ENCODE results near the gene NBR1. TPM values are rescaled to one million over a fixed set of nuclear protein-coding genes. Genes with fewer than 3 reads are reported as not detected.
"Not testable (repeated sequence)": the region's sequence is repeated elsewhere in the genome, so short reads cannot be mapped to it uniquely, and the experiment has no call there.

Gene NBR1
- polyA plus RNA-seq, 1 experiment = 107 TPM

- CTCF ChIA-PET; H3K27me3 ChIP-seq (ENCODE audit: control insufficient read depth, insufficient read depth, low read length); H3K27ac ChIP-seq (ENCODE audit: low read depth, low read length); H3K9me3 ChIP-seq (ENCODE audit: control insufficient read depth, insufficient read depth, low read length); H3K4me3 ChIP-seq (ENCODE audit: low read depth, low read length); DNase-seq (ENCODE audit: low read depth, low spot score); POLR2A ChIA-PET: not testable (repeated sequence)
These were observed 68.6 kb downstream of the NBR1 start for GRCh38 chr17:43239597-43239996.

GRCh38 chr17:43240596-43241352 lies 69.8 kb downstream of the NBR1 start:
- H3K9me3 ChIP-seq (ENCODE audit: control insufficient read depth, insufficient read depth, low read length); H3K27me3 ChIP-seq (ENCODE audit: control insufficient read depth, insufficient read depth, low read length); CTCF ChIA-PET; H3K27ac ChIP-seq (ENCODE audit: low read depth, low read length); POLR2A ChIA-PET; DNase-seq (ENCODE audit: low read depth, low spot score); H3K4me3 ChIP-seq (ENCODE audit: low read depth, low read length): not testable (repeated sequence)

- H3K9me3 ChIP-seq (ENCODE audit: control insufficient read depth, insufficient read depth, low read length); CTCF ChIA-PET; POLR2A ChIA-PET: not testable (repeated sequence)
These were observed 75.4 kb downstream of the NBR1 start for GRCh38 chr17:43246456-43246855.

More at GRCh38 chr17:43246456-43246855, 75.4 kb downstream of the NBR1 start:
- not testable (repeated sequence) for H3K27ac ChIP-seq (ENCODE audit: low read depth, low read length); H3K27me3 ChIP-seq (ENCODE audit: control insufficient read depth, insufficient read depth, low read length); DNase-seq (ENCODE audit: low read depth, low spot score); H3K4me3 ChIP-seq (ENCODE audit: low read depth, low read length)

Small RNAs within 50 kb of the gene (small RNA-seq; reads per million reads assigned to genes)
- not detected for gene AC060780.2 (ENCODE audit: insufficient read length, low read depth)
- not detected for gene AC060780.3 (ENCODE audit: insufficient read length, low read depth)
- gene AC135721.1 (ENCODE audit: insufficient read length, low read depth) = not detected
- gene RF00004 (ENCODE audit: insufficient read length, low read depth) = not detected
- not detected for gene RNU2-1 (ENCODE audit: insufficient read length, low read depth)

Other genes starting within 250 kb of the NBR1 start
- 39.7 and 39.8 TPM in 2 replicates for gene AARSD1, start 206.8 kb upstream of the NBR1 start, polyA plus RNA-seq (2011; rRNA removed)
- gene PTGES3L, start 191.1 kb upstream of the NBR1 start, polyA plus RNA-seq (2011; rRNA removed) = 1.8 and 1.9 TPM in 2 replicates
- gene RUNDC1, start 190.6 kb upstream of the NBR1 start, polyA plus RNA-seq (2011; rRNA removed) = 8.7 and 9.4 TPM in 2 replicates
- 4,202 and 4,485 TPM in 2 replicates for gene RPL27, start 172.8 kb upstream of the NBR1 start, polyA plus RNA-seq (2011; rRNA removed)
- 24.1 and 25.7 TPM in 2 replicates for gene IFI35, start 164.4 kb upstream of the NBR1 start, polyA plus RNA-seq (2011; rRNA removed)
- gene VAT1, start 148.8 kb upstream of the NBR1 start, polyA plus RNA-seq (2011; rRNA removed) = 228 and 236 TPM in 2 replicates
- gene RND2, start 146.0 kb upstream of the NBR1 start, polyA plus RNA-seq (2011; rRNA removed) = 1.7 and 2.1 TPM in 2 replicates
- 5.1 and 8.1 TPM in 2 replicates for gene BRCA1, start 45.9 kb upstream of the NBR1 start, polyA plus RNA-seq (2011; rRNA removed)
- 4.5 and 5.1 TPM in 2 replicates for gene TMEM106A, start 40.7 kb downstream of the NBR1 start, polyA plus RNA-seq (2011; rRNA removed)
- gene CCDC200, start 57.4 kb downstream of the NBR1 start, polyA plus RNA-seq (2011; rRNA removed) = not detected in 2 replicates
- gene RNU2-1, start 62.8 kb downstream of the NBR1 start, polyA plus RNA-seq (2011; rRNA removed) = not detected in 2 replicates
- gene ARL4D, start 227.8 kb downstream of the NBR1 start, polyA plus RNA-seq (2011; rRNA removed) = 15.0 and 16.5 TPM in 2 replicates

All from AG04450 (cell line).